GM13977 (cell line): Measurements from ENCODE around the gene RADIL.
"Not testable (repeated sequence)": the region's sequence is repeated elsewhere in the genome, so short reads cannot be mapped to it uniquely, and the experiment has no call there.

Experiments used
- DNase-seq: peaks from one replicate; pipeline ENCODE4 v3.0.0; 2012; ENCODE audit warnings: low spot score
- in situ Hi-C: fragments of 300-500 bp; cut with MboI; formaldehyde crosslinking; loops from one replicate; pipeline ENCODE4 v1.12.0; 2022; ENCODE audit warnings: low sequenced_read_pairs, low pct_unique_long_range_greater_than_20kb, mixed read lengths, inconsistent platforms; ENCODE audit not compliant: unreplicated experiment
- TF ChIP-seq, protein P1 (sequence below): IDR thresholded peaks from 2 replicates; pipeline ENCODE4 v1.5.1; 2012; ENCODE audit warnings: mild to moderate bottlenecking, control low read depth; ENCODE audit not compliant: insufficient read depth; ENCODE audit errors: extremely low read depth, missing control alignments

Gene RADIL

DNA sequence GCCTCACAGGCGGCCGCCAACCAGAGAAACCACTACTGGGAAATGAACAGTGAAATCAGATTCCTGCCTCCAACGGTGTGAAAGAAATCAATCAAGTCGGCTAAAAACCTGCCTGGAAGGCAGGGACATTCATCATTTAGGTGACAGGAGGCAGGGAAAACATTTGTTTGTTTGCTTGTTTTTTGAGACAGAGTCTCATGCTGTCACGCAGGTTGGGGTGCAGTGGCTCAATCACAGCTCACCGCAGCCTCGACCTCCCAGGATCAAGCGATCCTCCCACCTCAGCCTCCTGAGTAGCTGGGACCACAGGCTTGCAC lies 77.6 kb downstream of the RADIL start:
- in situ Hi-C loops, result no loop called here
- DNase-seq, result no peak
- TF ChIP-seq, protein P1, sequence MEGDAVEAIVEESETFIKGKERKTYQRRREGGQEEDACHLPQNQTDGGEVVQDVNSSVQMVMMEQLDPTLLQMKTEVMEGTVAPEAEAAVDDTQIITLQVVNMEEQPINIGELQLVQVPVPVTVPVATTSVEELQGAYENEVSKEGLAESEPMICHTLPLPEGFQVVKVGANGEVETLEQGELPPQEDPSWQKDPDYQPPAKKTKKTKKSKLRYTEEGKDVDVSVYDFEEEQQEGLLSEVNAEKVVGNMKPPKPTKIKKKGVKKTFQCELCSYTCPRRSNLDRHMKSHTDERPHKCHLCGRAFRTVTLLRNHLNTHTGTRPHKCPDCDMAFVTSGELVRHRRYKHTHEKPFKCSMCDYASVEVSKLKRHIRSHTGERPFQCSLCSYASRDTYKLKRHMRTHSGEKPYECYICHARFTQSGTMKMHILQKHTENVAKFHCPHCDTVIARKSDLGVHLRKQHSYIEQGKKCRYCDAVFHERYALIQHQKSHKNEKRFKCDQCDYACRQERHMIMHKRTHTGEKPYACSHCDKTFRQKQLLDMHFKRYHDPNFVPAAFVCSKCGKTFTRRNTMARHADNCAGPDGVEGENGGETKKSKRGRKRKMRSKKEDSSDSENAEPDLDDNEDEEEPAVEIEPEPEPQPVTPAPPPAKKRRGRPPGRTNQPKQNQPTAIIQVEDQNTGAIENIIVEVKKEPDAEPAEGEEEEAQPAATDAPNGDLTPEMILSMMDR, result no peak

DNA sequence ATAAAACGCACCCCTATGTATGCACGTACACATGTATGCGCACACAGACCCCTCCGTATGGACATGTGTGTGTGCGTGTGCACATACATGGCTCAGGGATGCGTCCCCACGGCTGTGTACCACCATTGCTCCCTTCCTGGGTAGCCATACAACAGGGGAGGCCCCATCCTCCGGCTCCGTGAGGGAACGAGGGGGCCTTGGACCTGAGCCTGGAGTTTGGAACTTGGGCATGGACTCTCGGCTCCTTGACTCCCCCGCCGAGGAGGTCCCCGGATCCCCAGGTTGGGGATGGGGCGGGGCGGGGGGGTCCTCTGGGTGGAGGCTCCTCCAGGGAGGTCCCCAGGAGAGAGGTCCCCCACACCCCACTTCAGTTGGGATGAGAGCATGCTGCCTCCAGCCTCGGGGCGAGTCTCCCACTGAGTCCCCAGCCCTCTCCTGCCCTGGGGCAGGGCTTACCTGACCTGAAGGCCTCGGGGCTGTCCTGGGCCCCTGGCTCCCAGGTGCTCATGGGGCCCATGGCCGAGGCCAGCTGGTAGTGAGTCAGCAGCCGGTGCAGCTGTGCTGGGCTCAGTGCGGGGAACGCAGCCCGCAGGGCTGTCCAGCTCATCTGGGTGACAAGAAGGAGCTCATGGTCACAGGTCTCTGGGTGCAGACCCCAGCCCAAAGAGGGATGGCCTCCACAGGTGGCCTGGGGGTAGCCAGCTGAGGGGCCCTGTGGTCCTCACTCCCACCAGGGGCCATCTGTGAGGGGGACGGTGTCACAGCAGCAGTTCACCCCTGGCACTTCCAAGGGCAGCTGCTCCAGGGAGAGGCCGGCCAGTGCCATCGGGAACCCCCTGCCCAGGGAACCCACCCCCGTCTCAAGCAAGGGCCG lies 78.2 kb downstream of the RADIL start:
- no peak for DNase-seq
- TF ChIP-seq, protein P1, result no peak
- in situ Hi-C loops, result no loop called here

DNA sequence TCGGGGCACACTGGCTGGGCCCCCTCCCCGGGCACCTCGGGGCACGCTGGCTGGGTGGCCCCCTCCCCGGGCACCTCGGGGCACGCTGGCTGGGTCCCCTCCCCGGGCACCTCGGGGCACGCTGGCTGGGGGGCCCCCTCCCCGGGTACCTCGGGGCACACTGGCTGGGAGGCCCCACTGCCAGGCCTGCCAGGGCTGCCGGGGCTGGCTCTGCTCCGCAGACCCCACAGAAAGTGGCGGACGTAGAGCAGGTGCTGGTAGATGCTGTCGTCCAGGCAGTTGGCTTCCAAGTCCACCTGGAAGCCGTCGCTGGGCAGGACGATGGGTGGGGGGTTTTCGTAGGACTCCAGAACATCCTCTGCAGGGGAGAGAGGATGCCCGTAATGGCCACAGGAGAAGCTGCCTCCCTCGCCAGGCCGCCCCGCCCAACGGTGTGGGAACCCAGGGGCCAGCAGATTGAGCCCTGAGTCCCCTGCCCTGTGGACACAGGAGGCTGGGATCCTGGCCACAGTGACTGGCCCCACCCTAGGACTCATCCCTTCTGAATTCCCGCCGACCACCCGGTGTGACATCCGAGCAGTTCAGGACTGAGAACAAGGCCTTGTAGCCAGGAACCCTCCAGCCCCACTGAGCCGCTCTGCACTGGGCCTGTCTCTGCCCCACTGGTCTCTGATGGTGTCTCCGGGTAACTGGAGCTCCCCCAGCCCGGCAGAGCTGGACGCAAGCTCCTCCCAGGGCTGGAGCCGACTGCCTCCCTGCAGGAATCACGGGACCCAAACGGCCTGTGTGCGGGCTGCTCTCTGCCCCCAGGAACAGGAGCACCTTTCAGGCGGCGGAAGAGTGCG lies 79.9 kb downstream of the RADIL start:
- TF ChIP-seq, protein P1, result no peak
- no peak for DNase-seq
- in situ Hi-C loops, result no loop called here

DNA sequence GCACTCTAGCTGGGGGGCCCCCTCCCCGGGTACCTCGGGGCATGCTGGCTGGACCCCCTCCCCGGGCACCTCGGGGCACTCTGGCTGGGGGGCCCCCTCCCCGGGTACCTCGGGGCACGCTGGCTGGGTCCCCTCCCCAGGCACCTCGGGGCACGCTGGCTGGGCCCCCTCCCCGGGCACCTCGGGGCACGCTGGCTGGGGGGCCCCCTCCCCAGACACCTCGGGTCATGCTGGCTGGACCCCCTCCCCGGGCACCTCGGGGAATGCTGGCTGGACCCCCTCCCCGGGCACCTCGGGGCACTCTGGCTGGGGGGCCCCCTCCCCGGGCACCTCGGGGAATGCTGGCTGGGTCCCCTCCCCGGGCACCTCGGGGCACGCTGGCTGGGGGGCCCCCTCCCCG lies 80.9 kb downstream of the RADIL start:
- in situ Hi-C loops, DNase-seq: not testable (repeated sequence)

DNA sequence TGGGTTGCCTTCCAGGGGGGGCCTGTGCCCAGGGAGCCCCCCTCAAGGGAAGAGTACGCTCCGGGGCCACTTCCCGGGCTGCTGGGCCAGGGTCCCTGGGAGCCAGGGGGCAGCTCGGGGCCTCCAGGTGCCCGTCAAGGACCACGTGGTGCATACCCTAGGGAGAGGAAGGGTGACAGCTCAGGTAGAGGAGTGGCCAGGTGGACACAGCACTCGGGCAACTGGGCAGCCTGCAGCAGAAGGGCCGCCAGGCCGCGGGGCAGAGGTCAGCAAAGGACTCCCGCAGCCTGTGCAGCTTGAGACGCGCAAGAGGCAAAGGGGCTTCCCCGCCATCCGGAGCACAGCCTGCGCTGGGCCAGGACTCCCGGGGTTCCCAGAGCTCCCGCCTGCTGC lies 81.7 kb downstream of the RADIL start:
- in situ Hi-C loops, result no loop called here
- DNase-seq, result no peak
- TF ChIP-seq, protein P1, result no peak

DNA sequence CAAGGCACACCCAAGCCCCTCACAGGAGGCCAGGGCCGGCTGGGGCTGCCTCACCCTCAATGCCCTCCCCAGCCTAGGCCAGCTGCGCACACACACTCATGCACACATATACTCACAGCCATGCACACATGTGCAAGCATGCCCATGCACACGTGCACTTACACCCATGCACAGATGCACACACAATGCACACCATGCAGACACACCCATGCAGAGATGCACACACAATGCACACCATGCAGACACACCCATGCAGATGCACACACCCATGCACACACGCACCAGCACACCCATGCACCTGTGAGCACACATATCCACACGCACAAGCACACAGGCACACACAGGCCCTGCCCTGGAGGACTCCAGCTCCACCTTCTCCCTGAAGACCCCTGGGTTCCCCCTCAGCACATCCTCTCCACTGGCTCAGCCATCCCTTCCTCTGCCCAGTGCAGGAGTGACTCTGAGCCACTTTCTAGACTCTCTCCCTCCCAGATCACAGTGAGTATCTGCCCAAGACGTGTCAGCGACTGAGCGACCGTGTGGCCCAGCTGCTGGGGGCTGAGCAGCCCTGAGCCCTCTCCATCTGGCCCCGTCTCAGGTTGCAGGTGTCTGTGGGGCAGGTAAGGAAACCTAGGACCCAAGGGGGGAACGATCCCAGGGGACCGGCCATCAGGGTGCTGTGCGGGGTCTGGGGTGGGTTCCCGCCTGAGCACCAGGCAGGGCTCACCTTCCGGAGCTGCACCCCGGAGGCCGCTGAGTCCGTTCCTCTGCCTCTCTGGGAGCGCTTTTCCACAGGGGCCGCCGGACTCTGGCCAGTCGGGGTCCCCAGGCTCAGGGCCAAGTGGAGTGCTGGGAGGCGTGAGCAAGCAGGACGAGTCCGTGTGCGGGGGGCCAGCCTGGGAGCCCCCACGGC lies 82.3 kb downstream of the RADIL start:
- in situ Hi-C loops, result no loop called here
- TF ChIP-seq, protein P1, result no peak
- no peak for DNase-seq
